HepG2 (cell line): ENCODE measurements around the gene KRTCAP2. TPM values are rescaled to one million over a fixed set of nuclear protein-coding genes. Genes with fewer than 3 reads are reported as not detected.
A peak's percentile ranks its signal among the peaks of the same experiment; 100 is the strongest.

ENCODE experiments used
- ERF ChIP-seq: IDR thresholded peaks from 2 replicates; pipeline ENCODE4 v1.6.1; 2018; ENCODE audit warnings: missing biosample characterization, missing genetic modification reagents
- FOXA1 ChIP-seq, 2 experiments: fragments of 450-650 bp in 1 of 2; sonication (generic) in 1 of 2; formaldehyde crosslinking in 1 of 2; IDR thresholded peaks; 2 replicates each; pipeline versions ENCODE4 v1.4.0 to v1.6.1; 2016 to 2020; ENCODE audit warnings: missing genetic modification reagents in 1 of 2
- HINFP ChIP-seq: sonication (generic); formaldehyde crosslinking; IDR thresholded peaks from 2 replicates; pipeline ENCODE4 v1.4.0; 2020; ENCODE audit warnings: low read depth, mild to moderate bottlenecking, missing genetic modification reagents
- HOXA3 ChIP-seq: sonication (generic); formaldehyde crosslinking; IDR thresholded peaks from 2 replicates; pipeline ENCODE4 v1.5.0; 2020; ENCODE audit warnings: missing genetic modification reagents
- KDM4B ChIP-seq: sonication (generic); formaldehyde crosslinking; IDR thresholded peaks from 2 replicates; pipeline ENCODE4 v1.4.0; 2020; ENCODE audit warnings: missing genetic modification reagents
- KDM5B ChIP-seq: sonication (generic); formaldehyde crosslinking; IDR thresholded peaks from 2 replicates; pipeline ENCODE4 v1.4.0; 2020; ENCODE audit warnings: missing genetic modification reagents, mild to moderate bottlenecking, borderline replicate concordance
- PAF1 ChIP-seq: IDR thresholded peaks from 2 replicates; pipeline ENCODE4 v1.6.1; 2016; ENCODE audit warnings: missing genetic modification reagents, missing compliant biosample characterization
- RBAK ChIP-seq: sonication (generic); formaldehyde crosslinking; IDR thresholded peaks from 2 replicates; pipeline ENCODE4 v1.5.1; 2020; ENCODE audit warnings: mild to moderate bottlenecking, missing genetic modification reagents
- TFE3 ChIP-seq: IDR thresholded peaks from 2 replicates; pipeline ENCODE4 v1.6.1; 2016
- ZNF142 ChIP-seq: sonication (generic); formaldehyde crosslinking; IDR thresholded peaks from 2 replicates; pipeline ENCODE4 v1.4.0; 2020; ENCODE audit warnings: missing genetic modification reagents
- polyA plus RNA-seq, 8 experiments: library from polyadenylated mRNA; depleted of rRNA in 3 of 8; stranded (reverse) in 7 of 8; unstranded in 1 of 8; fragments of >200 nt; fragmentation: Illumina TruSeq in 4 of 8; extraction: Trizol in 4 of 8; gene quantifications; 2 replicates each; pipeline versions ENCODE4 v1.2.1 to v1.2.3, GENCODE V29; 2011 to 2016; ENCODE audit warnings: low read depth in 4 of 8, missing spikeins in 1 of 8, mixed read lengths in 1 of 8; ENCODE audit not compliant: insufficient read depth in 1 of 8
- total RNA-seq, 5 experiments: library from RNA; depleted of rRNA; stranded (reverse); fragments of >200 nt; fragmentation: Illumina TruSeq; extraction: Trizol; gene quantifications; 2 replicates each; pipeline ENCODE4 v1.2.3, GENCODE V29; 2016; ENCODE audit warnings: low read depth in 1 of 5
- TF ChIP-seq, protein P1 (sequence below): sonication (generic); formaldehyde crosslinking; IDR thresholded peaks from 2 replicates; pipeline ENCODE4 v1.5.0; 2020; ENCODE audit warnings: mild to moderate bottlenecking, missing genetic modification reagents, borderline replicate concordance
- TF ChIP-seq, protein P2 (sequence below): sonication (generic); formaldehyde crosslinking; IDR thresholded peaks from 2 replicates; pipeline ENCODE4 v1.5.1; 2020; ENCODE audit warnings: mild to moderate bottlenecking, missing genetic modification reagents, borderline replicate concordance

KRTCAP2 gene
- total and polyA plus RNA-seq, 2 of the 13 experiments (the other 11 are each of a cell fraction or from before 2014, with no cell fraction given) = 77.3 to 79.4 TPM

- TF ChIP-seq RBAK (peak; percentile 62; the same call in 1 of the 2 replicates), KDM4B (CRISPR knock-in tag) (peak; percentile 55; the same call in 1 of the 2 replicates), FOXA1 (IDR thresholded peaks at IDR 0.05) (no peak), FOXA1 (CRISPR knock-in tag; IDR thresholded peaks at IDR 0.05) (peak; percentile 93), ZNF142 (CRISPR knock-in tag) (no peak), TFE3 (0 out of 2 replicates have a peak, but pooled peaks have one; percentile 46), PAF1 (peak; percentile 97), KDM5B (CRISPR knock-in tag) (peak; percentile 38; the same call in 1 of the 2 replicates), HOXA3 (CRISPR knock-in tag) (peak; percentile 63; the same call in 1 of the 2 replicates), ERF (peak; percentile 70; the same call in 1 of the 2 replicates), HINFP (CRISPR knock-in tag) (peak; percentile 55; the same call in 1 of the 2 replicates)
- TF ChIP-seq, protein P1, sequence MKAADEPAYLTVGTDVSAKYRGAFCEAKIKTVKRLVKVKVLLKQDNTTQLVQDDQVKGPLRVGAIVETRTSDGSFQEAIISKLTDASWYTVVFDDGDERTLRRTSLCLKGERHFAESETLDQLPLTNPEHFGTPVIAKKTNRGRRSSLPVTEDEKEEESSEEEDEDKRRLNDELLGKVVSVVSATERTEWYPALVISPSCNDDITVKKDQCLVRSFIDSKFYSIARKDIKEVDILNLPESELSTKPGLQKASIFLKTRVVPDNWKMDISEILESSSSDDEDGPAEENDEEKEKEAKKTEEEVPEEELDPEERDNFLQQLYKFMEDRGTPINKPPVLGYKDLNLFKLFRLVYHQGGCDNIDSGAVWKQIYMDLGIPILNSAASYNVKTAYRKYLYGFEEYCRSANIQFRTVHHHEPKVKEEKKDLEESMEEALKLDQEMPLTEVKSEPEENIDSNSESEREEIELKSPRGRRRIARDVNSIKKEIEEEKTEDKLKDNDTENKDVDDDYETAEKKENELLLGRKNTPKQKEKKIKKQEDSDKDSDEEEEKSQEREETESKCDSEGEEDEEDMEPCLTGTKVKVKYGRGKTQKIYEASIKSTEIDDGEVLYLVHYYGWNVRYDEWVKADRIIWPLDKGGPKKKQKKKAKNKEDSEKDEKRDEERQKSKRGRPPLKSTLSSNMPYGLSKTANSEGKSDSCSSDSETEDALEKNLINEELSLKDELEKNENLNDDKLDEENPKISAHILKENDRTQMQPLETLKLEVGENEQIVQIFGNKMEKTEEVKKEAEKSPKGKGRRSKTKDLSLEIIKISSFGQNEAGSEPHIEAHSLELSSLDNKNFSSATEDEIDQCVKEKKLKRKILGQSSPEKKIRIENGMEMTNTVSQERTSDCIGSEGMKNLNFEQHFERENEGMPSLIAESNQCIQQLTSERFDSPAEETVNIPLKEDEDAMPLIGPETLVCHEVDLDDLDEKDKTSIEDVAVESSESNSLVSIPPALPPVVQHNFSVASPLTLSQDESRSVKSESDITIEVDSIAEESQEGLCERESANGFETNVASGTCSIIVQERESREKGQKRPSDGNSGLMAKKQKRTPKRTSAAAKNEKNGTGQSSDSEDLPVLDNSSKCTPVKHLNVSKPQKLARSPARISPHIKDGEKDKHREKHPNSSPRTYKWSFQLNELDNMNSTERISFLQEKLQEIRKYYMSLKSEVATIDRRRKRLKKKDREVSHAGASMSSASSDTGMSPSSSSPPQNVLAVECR (CRISPR knock-in tag) = peak; percentile 87; the same call in 1 of the 2 replicates
- TF ChIP-seq, protein P2, sequence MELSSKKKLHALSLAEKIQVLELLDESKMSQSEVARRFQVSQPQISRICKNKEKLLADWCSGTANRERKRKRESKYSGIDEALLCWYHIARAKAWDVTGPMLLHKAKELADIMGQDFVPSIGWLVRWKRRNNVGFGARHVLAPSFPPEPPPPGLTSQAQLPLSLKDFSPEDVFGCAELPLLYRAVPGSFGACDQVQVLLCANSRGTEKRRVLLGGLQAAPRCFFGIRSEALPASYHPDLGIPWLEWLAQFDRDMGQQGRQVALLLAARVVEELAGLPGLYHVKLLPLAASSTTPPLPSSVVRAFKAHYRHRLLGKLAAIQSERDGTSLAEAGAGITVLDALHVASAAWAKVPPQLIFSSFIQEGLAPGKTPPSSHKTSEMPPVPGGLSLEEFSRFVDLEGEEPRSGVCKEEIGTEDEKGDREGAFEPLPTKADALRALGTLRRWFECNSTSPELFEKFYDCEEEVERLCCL (CRISPR knock-in tag) = peak; percentile 55; the same call in 1 of the 2 replicates
These were observed 44.2 kb downstream of the KRTCAP2 start (continued) for GRCh38 chr1:155128755-155129473.
